Measurements from ENCODE around the gene GRAMD4. TPM values are rescaled to one million over a fixed set of nuclear protein-coding genes. Genes with fewer than 3 reads are reported as not detected.

The GRAMD4 gene
- total RNA-seq, 4 donors from 2014 or later: 19.1 to 25.4 (median 19.5) TPM

- TF ChIP-seq CTCF (IDR thresholded peaks at IDR 0.05): no peak
- DNase-seq (ENCODE audit: low spot score): no peak
- ATAC-seq (ENCODE audit: low FRiP score): no peak
Observed at GRCh38 chr22:46674906-46675305, 54.7 kb downstream of the GRAMD4 start.

- DNase-seq (ENCODE audit: low spot score) (no peak), ATAC-seq (ENCODE audit: low FRiP score) (no peak)
- TF ChIP-seq CTCF (IDR thresholded peaks at IDR 0.05): no peak
Observed at GRCh38 chr22:46675479-46675878, 55.3 kb downstream of the GRAMD4 start.

- DNase-seq (ENCODE audit: low spot score) (no peak), ATAC-seq (ENCODE audit: low FRiP score) (no peak)
- no peak for TF ChIP-seq CTCF (IDR thresholded peaks at IDR 0.05)
Observed at GRCh38 chr22:46675938-46676337, 55.8 kb downstream of the GRAMD4 start.

GRCh38 chr22:46676479-46676878 is 56.3 kb downstream of the GRAMD4 start:
- DNase-seq (ENCODE audit: low spot score): no peak
- no peak for ATAC-seq (ENCODE audit: low FRiP score)
- no peak for TF ChIP-seq CTCF (IDR thresholded peaks at IDR 0.05)

- no peak for ATAC-seq (ENCODE audit: low FRiP score)
Observed at GRCh38 chr22:46676881-46677280, 56.7 kb downstream of the GRAMD4 start.

GRCh38 chr22:46677323-46678002 is 57.3 kb downstream of the GRAMD4 start:
- DNase-seq (ENCODE audit: low spot score) (no peak), ATAC-seq (ENCODE audit: low FRiP score) (no peak)

More at GRCh38 chr22:46676881-46677280, 56.7 kb downstream of the GRAMD4 start:
- DNase-seq (ENCODE audit: low spot score): no peak
- no peak for TF ChIP-seq CTCF (IDR thresholded peaks at IDR 0.05)

More at GRCh38 chr22:46677323-46678002, 57.3 kb downstream of the GRAMD4 start:
- no peak for TF ChIP-seq CTCF (IDR thresholded peaks at IDR 0.05)
